CD4-positive, alpha-beta T cell (primary cell): ENCODE data around the gene GRK5. TPM values are rescaled to one million over a fixed set of nuclear protein-coding genes. Genes with fewer than 3 reads are reported as not detected.

ENCODE experiments used
- ATAC-seq: fragments of 200-7000 bp; cut with Tn5 transposase; one replicate; pipeline ENCODE4 v1.10.0; 2022; ENCODE audit warnings: mild to moderate bottlenecking; ENCODE audit not compliant: poor library complexity
- CTCF ChIA-PET: fragments of 350-600 bp; sonication (Branson Sonifier 250); formaldehyde crosslinking; loops from one replicate; lab custom pipeline; 2021; ENCODE audit warnings: antibody characterized with exemption, inconsistent platforms; lab: Charles Lee
- POLR2A ChIA-PET: fragments of 350-600 bp; sonication (Branson Sonifier 250); formaldehyde crosslinking; loops from one replicate; lab custom pipeline; 2021; ENCODE audit warnings: antibody characterized with exemption, inconsistent platforms; lab: Charles Lee
- DNase-seq, 14 experiments: peaks; one replicate each; pipeline ENCODE4 v3.0.0-alpha.2; 2013 to 2020; ENCODE audit warnings: mixed read lengths in 2 of 14
- H3K27ac ChIP-seq, 2 donors: one replicate each; pipeline versions ENCODE4 v1.5.1 to v1.7.0; 2013; ENCODE audit warnings: low read length in 2 of 2, low read depth in 1 of 2, mild to moderate bottlenecking in 1 of 2
- H3K27me3 ChIP-seq, 2 experiments: 1 replicate in 1 of 2; 2 replicates in 1 of 2; pipeline versions ENCODE4 v1.6.1 to v1.7.0; 2013; ENCODE audit warnings: low read length in 2 of 2, control low read depth in 1 of 2, mild to moderate bottlenecking in 1 of 2, moderate library complexity in 1 of 2; ENCODE audit not compliant: insufficient read depth in 2 of 2, control insufficient read depth in 1 of 2
- H3K36me3 ChIP-seq: one replicate; pipeline ENCODE4 v1.6.1; 2013; ENCODE audit warnings: low read length, control low read depth; ENCODE audit not compliant: insufficient read depth
- H3K4me1 ChIP-seq: one replicate; pipeline ENCODE4 v1.6.1; 2013; ENCODE audit warnings: low read length, control low read depth; ENCODE audit not compliant: insufficient read depth
- H3K4me3 ChIP-seq: one replicate; pipeline ENCODE4 v1.5.1; 2013; ENCODE audit warnings: mild to moderate bottlenecking, low read length, moderate library complexity
- H3K9me3 ChIP-seq, 2 experiments: 1 replicate in 1 of 2; 2 replicates in 1 of 2; pipeline versions ENCODE4 v1.6.1 to v1.7.0; 2013; ENCODE audit warnings: low read length in 2 of 2, mild to moderate bottlenecking in 2 of 2, control low read depth in 1 of 2, moderate library complexity in 1 of 2; ENCODE audit not compliant: control insufficient read depth in 1 of 2, insufficient read depth in 1 of 2
- H3K27ac Mint-ChIP-seq: one replicate; pipeline ENCODE4 v1.8.0; 2020; ENCODE audit warnings: mixed read lengths
- H3K27me3 Mint-ChIP-seq: one replicate; pipeline ENCODE4 v1.8.0; 2021; ENCODE audit warnings: mixed read lengths
- H3K36me3 Mint-ChIP-seq: one replicate; pipeline ENCODE4 v1.8.0; 2021; ENCODE audit warnings: low read depth, mixed read lengths
- H3K4me1 Mint-ChIP-seq: one replicate; pipeline ENCODE4 v1.8.0; 2021; ENCODE audit warnings: low read depth, mixed read lengths
- H3K4me3 Mint-ChIP-seq: one replicate; pipeline ENCODE4 v1.8.0; 2020; ENCODE audit warnings: mild to moderate bottlenecking, mixed read lengths
- H3K9me3 Mint-ChIP-seq: one replicate; pipeline ENCODE4 v1.8.0; 2020; ENCODE audit warnings: mixed read lengths
- CTCF ChIP-seq: fragments of 200-600 bp; IDR thresholded peaks from one replicate; pipeline ENCODE4 v1.8.0; 2022; ENCODE audit warnings: antibody characterized with exemption, mild to moderate bottlenecking
- intact Hi-C, 2 experiments: fragments of 100-400 bp; cut with DNase I in 1 of 2; cut with micrococcal nuclease in 1 of 2; formaldehyde crosslinking; loops; one replicate each; pipeline versions ENCODE4 v1.15.1 to v1.9.0; 2023 to 2025; cut with DNase I, micrococcal nuclease
- total RNA-seq, 174 experiments: library from RNA in 2 of 174; stranded (reverse) in 2 of 174; gene quantifications; one replicate each; pipeline ENCODE4 v1.2.3 and lab custom pipeline; 2021 to 2026

The GRK5 gene
- total RNA-seq, 2 experiments from 2014 or later: 19.2 to 20.8 TPM

DNA sequence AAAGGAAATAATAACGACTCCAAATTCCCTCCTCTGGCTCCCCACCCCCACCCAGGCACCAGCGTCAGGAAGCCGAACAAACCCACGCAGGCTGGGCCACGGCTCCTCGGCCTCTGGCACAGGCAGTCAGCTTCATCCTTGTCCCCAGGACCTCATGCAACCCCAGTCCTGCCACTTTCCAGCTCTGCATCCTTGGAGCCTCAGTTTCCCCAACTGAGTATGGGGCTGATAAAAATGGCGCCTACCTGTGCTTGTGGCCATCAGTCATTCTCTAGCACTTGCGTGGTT is 198.1 kb downstream of the GRK5 start:
- Mint-ChIP-seq H3K27me3 (no peaks in the 10 kb centered on the region), H3K27ac (no peak overlapping the region), H3K4me1 (no peaks in the 10 kb centered on the region), H3K9me3 (no peaks in the 10 kb centered on the region), H3K36me3 (peaks cover 13% of the 10 kb centered on the region), H3K4me3 (no peak overlapping the region)
- ChIA-PET POLR2A (no interaction called here), CTCF (no interaction called here)
- Histone ChIP-seq H3K36me3 (peaks cover 7% of the 10 kb centered on the region), H3K4me1 (peaks cover 3% of the 10 kb centered on the region), H3K4me3 (no peak overlapping the region), H3K9me3 (no peaks in the 10 kb centered on the region), H3K27ac (no peak overlapping the region), H3K27me3 (no peaks in the 10 kb centered on the region)
- TF ChIP-seq CTCF: no peak
- DNase-seq: no peak
- no peak for ATAC-seq
- intact Hi-C loops: no loop called here

GRCh38 chr10:119406137-119406536 is 198.8 kb downstream of the GRK5 start:
- intact Hi-C loops: no loop called here
- H3K4me3 ChIP-seq: no peak overlapping the region
- ChIA-PET CTCF (interaction anchor here (0.5 to 1.2 kb wide), 2 partner anchors 179 to 207 kb away, joined by 3 to 5 read pairs; no protein-coding TSS in a partner anchor), POLR2A (no interaction called here)
- Mint-ChIP-seq H3K4me1 (no peaks in the 10 kb centered on the region), H3K9me3 (no peaks in the 10 kb centered on the region), H3K27ac (no peak overlapping the region), H3K27me3 (no peaks in the 10 kb centered on the region), H3K36me3 (peaks cover 19% of the 10 kb centered on the region), H3K4me3 (no peak overlapping the region)
- no peaks in the 10 kb centered on the region for H3K9me3 ChIP-seq
- H3K27me3 ChIP-seq: no peaks in the 10 kb centered on the region
- H3K4me1 ChIP-seq: peaks cover 3% of the 10 kb centered on the region
- H3K27ac ChIP-seq: no peak overlapping the region
- no peak for ATAC-seq
- TF ChIP-seq CTCF: no peak
- DNase-seq: no peak
- H3K36me3 ChIP-seq: peaks cover 7% of the 10 kb centered on the region

DNA sequence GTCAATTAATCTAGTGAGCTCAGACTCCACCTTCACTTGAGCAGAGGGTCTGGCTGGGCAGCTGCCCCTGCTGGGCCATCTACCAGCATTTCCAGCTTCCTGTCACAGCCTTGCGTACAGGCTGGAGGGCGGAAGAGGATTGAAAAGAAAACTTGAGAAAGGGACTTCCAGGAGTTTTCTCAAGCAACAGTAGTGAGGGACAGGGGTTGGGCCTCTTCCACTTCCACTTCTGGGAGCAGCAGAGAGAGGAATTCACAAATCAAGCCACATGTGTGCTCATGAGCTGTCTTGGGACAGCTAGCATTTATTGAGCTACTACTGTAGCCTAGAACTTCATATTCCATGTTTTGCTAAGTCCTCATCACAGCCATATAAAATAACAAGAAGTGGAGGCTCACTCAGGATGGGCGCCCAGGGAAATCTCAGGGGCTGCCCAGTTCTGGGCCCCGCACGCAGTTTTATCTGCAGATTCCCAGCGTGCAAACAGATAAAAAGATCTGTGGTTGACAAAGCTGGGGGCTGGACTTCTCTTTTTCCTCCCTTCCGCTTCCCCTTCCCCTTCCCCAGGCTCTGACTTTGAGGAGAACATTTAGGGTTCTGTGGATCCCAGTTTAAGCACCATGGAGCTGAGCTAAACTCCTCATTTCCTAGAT is 199.4 kb downstream of the GRK5 start:
- Mint-ChIP-seq H3K4me3 (no peak overlapping the region), H3K4me1 (no peaks in the 10 kb centered on the region), H3K27me3 (no peaks in the 10 kb centered on the region), H3K36me3 (peaks cover 16% of the 10 kb centered on the region), H3K9me3 (no peaks in the 10 kb centered on the region), H3K27ac (no peak overlapping the region)
- DNase-seq: peak in 1 of 14 experiments; percentile 24
- no peaks in the 10 kb centered on the region for H3K9me3 ChIP-seq
- ChIA-PET CTCF (interaction anchor here (0.5 to 1.2 kb wide), 2 partner anchors 178 to 207 kb away, joined by 3 to 5 read pairs; no protein-coding TSS in a partner anchor), POLR2A (no interaction called here)
- intact Hi-C loops: no loop called here
- no peak for ATAC-seq
- H3K27me3 ChIP-seq: no peaks in the 10 kb centered on the region
- H3K4me1 ChIP-seq: peaks cover 3% of the 10 kb centered on the region
- no peak overlapping the region for H3K27ac ChIP-seq
- TF ChIP-seq CTCF: no peak
- H3K36me3 ChIP-seq: peaks cover 2% of the 10 kb centered on the region
- H3K4me3 ChIP-seq: no peak overlapping the region
